Panc1 (cell line): ENCODE results near the gene DEDD. TPM values are rescaled to one million over a fixed set of nuclear protein-coding genes. Genes with fewer than 3 reads are reported as not detected.

ENCODE experiments used
- ATAC-seq: fragments of 200-7000 bp; cut with Tn5 transposase; 2 replicates; pipeline ENCODE4 v1.9.1; 2020; ENCODE audit warnings: mild to moderate bottlenecking, moderate library complexity
- BruUV-seq: library from RNA; stranded (reverse); fragments of 400-500 nt; replicated peaks from 2 replicates; lab custom pipeline; 2021; lab: Mats Ljungman, UMichigan
- CTCF ChIA-PET: fragments of 300-600 bp; sonication (Branson Sonifier 250); formaldehyde crosslinking; loops from one replicate; lab custom pipeline; 2022; ENCODE audit warnings: antibody characterized with exemption; lab: Charles Lee
- POLR2A ChIA-PET: fragments of 300-600 bp; sonication (Branson Sonifier 250); formaldehyde crosslinking; loops from one replicate; lab custom pipeline; 2022; ENCODE audit warnings: antibody characterized with exemption; lab: Charles Lee
- DNase-seq: peaks from one replicate; pipeline ENCODE4 v3.0.0-alpha.2; 2010; ENCODE audit warnings: low read depth, low spot score
- H3K27ac ChIP-seq: 2 replicates; pipeline ENCODE4 v1.5.1; 2011; ENCODE audit warnings: mild to moderate bottlenecking, low read length, inconsistent platforms
- H3K27me3 ChIP-seq: fragments of 200-500 bp; sonication (Bioruptor generic); 2 replicates; pipeline ENCODE4 v1.6.0; 2014; ENCODE audit warnings: low read length, inconsistent platforms; ENCODE audit not compliant: control insufficient read depth, insufficient read depth
- H3K36me3 ChIP-seq: fragments of 200-500 bp; sonication (Bioruptor generic); 2 replicates; pipeline ENCODE4 v1.5.1; 2014; ENCODE audit warnings: inconsistent platforms, mild to moderate bottlenecking, low read length, moderate library complexity; ENCODE audit not compliant: control insufficient read depth, insufficient read depth
- H3K4me1 ChIP-seq: 2 replicates; pipeline ENCODE4 v1.5.1; 2011; ENCODE audit warnings: inconsistent platforms, mild to moderate bottlenecking, low read length, moderate library complexity; ENCODE audit not compliant: control insufficient read depth, insufficient read depth
- H3K4me3 ChIP-seq, 2 experiments: 2 replicates each; pipeline ENCODE4 v1.5.1; 2011 to 2012; ENCODE audit warnings: low read depth in 2 of 2, low read length in 2 of 2, mild to moderate bottlenecking in 2 of 2, inconsistent platforms in 1 of 2, moderate library complexity in 1 of 2
- H3K9me3 ChIP-seq: fragments of 200-500 bp; sonication (Bioruptor generic); 2 replicates; pipeline ENCODE4 v1.5.1; 2014; ENCODE audit warnings: low read depth, mild to moderate bottlenecking, inconsistent platforms, low read length, moderate library complexity; ENCODE audit not compliant: control insufficient read depth, insufficient read depth
- CTCF ChIP-seq: fragments of 450-650 bp; IDR thresholded peaks from 2 replicates; pipeline ENCODE4 v1.5.1; 2017; ENCODE audit warnings: mild to moderate bottlenecking
- POLR2AphosphoS5 ChIP-seq: IDR thresholded peaks from 2 replicates; pipeline ENCODE4 v1.6.1; 2012; ENCODE audit warnings: mild to moderate bottlenecking, low read depth, low read length, moderate library complexity
- SIN3A ChIP-seq: IDR thresholded peaks from 2 replicates; pipeline ENCODE4 v1.6.1; 2012; ENCODE audit warnings: low read depth, mild to moderate bottlenecking, low read length, moderate library complexity, borderline replicate concordance; ENCODE audit not compliant: insufficient read depth
- TCF7L2 ChIP-seq: IDR thresholded peaks from 2 replicates; pipeline ENCODE4 v1.6.1; 2011; ENCODE audit warnings: mild to moderate bottlenecking, low read depth, low read length, inconsistent platforms
- in situ Hi-C: cut with HindIII; loops from 2 replicates; pipeline ENCODE4 v1.10.0; 2016; ENCODE audit warnings: low sequenced_read_pairs, low pct_unique_long_range_greater_than_20kb
- intact Hi-C: fragments of 100-400 bp; cut with micrococcal nuclease; formaldehyde crosslinking; loops from one replicate; pipeline ENCODE4 v1.10.0; 2022; ENCODE audit not compliant: unreplicated experiment
- total RNA-seq: library from RNA; stranded (reverse); gene quantifications from one replicate; pipeline ENCODE4 v1.2.1, GENCODE V29; 2021; ENCODE audit not compliant: unreplicated experiment
- TF ChIP-seq, protein P1 (sequence below), 2 experiments: IDR thresholded peaks; 2 replicates each; pipeline ENCODE4 v1.6.1; 2011 to 2012; ENCODE audit warnings: low read depth in 2 of 2, control low read depth in 1 of 2, low read length in 1 of 2, mild to moderate bottlenecking in 1 of 2, moderate library complexity in 1 of 2; ENCODE audit not compliant: insufficient read depth in 1 of 2

Gene DEDD
- total RNA-seq, 1 experiment from 2014 or later, result 42.5 TPM

- Histone ChIP-seq H3K27ac (no peak within 1 kb of the TSS), H3K4me1 (no peaks in the 10 kb centered on the region), H3K4me3 (no peak within 1 kb of the TSS), H3K36me3 (no peaks in the 10 kb centered on the region), H3K27me3 (no peaks in the 10 kb centered on the region), H3K9me3 (no peaks in the 10 kb centered on the region)
- intact Hi-C loops, result no loop called here
- ChIA-PET CTCF (interaction anchor here (0.5 to 0.7 kb wide), 2 partner anchors 38 to 92 kb away, joined by 3 read pairs; no protein-coding TSS in a partner anchor), POLR2A (no interaction called here)
- in situ Hi-C loops, result no loop called here
- TF ChIP-seq TCF7L2 (no peak), CTCF (no peak), SIN3A (no peak), POLR2AphosphoS5 (no peak)
- TF ChIP-seq, protein P1, sequence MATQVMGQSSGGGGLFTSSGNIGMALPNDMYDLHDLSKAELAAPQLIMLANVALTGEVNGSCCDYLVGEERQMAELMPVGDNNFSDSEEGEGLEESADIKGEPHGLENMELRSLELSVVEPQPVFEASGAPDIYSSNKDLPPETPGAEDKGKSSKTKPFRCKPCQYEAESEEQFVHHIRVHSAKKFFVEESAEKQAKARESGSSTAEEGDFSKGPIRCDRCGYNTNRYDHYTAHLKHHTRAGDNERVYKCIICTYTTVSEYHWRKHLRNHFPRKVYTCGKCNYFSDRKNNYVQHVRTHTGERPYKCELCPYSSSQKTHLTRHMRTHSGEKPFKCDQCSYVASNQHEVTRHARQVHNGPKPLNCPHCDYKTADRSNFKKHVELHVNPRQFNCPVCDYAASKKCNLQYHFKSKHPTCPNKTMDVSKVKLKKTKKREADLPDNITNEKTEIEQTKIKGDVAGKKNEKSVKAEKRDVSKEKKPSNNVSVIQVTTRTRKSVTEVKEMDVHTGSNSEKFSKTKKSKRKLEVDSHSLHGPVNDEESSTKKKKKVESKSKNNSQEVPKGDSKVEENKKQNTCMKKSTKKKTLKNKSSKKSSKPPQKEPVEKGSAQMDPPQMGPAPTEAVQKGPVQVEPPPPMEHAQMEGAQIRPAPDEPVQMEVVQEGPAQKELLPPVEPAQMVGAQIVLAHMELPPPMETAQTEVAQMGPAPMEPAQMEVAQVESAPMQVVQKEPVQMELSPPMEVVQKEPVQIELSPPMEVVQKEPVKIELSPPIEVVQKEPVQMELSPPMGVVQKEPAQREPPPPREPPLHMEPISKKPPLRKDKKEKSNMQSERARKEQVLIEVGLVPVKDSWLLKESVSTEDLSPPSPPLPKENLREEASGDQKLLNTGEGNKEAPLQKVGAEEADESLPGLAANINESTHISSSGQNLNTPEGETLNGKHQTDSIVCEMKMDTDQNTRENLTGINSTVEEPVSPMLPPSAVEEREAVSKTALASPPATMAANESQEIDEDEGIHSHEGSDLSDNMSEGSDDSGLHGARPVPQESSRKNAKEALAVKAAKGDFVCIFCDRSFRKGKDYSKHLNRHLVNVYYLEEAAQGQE (IDR thresholded peaks at IDR 0.05; ENCODE audit: insufficient read depth in 1 of 2, low read depth in 2 of 2, low read length in 1 of 2), result no peak
- no TSS peak for BruUV-seq
- no peak for DNase-seq
- ATAC-seq, result no peak
Measured at GRCh38 chr1:161089251-161089924, 43.1 kb downstream of the DEDD start, which contains the start of gene NECTIN4. Gene NECTIN4, minus strand, starts transcription at chr1:161089558. Its CDS starts 262 bp downstream, at chr1:161089296.

DNA sequence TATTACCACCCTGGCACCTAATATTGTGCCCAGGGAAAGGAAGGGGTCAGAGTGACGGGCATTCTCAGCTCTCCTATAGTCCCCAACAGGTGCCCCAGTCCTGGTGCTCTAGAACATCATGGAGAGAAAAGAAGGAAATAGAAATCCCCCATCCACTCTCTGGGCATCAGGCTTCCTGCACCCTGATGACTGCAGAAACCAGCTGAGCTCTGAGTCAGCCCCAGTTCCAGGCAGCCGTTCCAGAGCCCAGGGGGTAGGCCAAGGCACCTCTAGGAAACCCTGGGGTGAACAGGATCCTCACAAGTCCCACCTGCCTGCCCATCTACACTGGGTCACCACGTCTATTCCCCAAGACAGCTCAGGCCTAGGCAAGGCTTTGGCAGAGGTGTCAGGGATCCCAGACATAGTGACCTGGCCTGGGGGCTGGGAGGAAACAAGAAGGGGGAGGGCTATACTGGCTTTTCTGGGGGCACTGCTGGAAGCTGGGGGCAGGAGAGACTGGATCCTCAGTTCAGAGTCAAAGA is 43.8 kb downstream of the DEDD start:
- no peak for DNase-seq
- Histone ChIP-seq H3K4me1 (no peaks in the 10 kb centered on the region), H3K27ac (no peak overlapping the region), H3K27me3 (no peaks in the 10 kb centered on the region), H3K4me3 (no peak overlapping the region), H3K9me3 (no peaks in the 10 kb centered on the region), H3K36me3 (no peaks in the 10 kb centered on the region)
- no peak for TF ChIP-seq CTCF
- TF ChIP-seq POLR2AphosphoS5, result no peak
- no peak for TF ChIP-seq SIN3A
- TF ChIP-seq, protein P1 (IDR thresholded peaks at IDR 0.05; ENCODE audit: insufficient read depth in 1 of 2, low read depth in 2 of 2, low read length in 1 of 2), result no peak
- no peak for TF ChIP-seq TCF7L2
- ATAC-seq, result no peak
- in situ Hi-C loops, result no loop called here
- ChIA-PET CTCF (interaction anchor here (0.5 kb wide), 1 partner anchor 91 kb away, joined by 3 read pairs; no protein-coding TSS in a partner anchor), POLR2A (no interaction called here)
- BruUV-seq, result no TSS peak
- intact Hi-C loops, result no loop called here
